Astrocyte of the spinal cord (primary cell): ENCODE measurements around the gene CCDC18.

Experiments used
- DNase-seq: peaks from one replicate; pipeline ENCODE4 v3.0.0; 2011; ENCODE audit warnings: low read depth, low spot score
- H3K4me3 ChIP-seq: 2 replicates; pipeline ENCODE4 v1.5.1; 2011; ENCODE audit warnings: low read depth, mild to moderate bottlenecking, low read length, moderate library complexity
- CTCF ChIP-seq: IDR thresholded peaks from 2 replicates; pipeline ENCODE4 v1.5.1; 2012; ENCODE audit warnings: low read depth, mild to moderate bottlenecking, low read length, inconsistent platforms
- in situ Hi-C: cut with HindIII; loops from 2 replicates; pipeline ENCODE4 v1.10.0; 2017; ENCODE audit warnings: low sequenced_read_pairs

Gene CCDC18

GRCh38 chr1:93142161-93142560, 38.4 kb upstream of the CCDC18 start:
- in situ Hi-C loops: no loop called here
- no peak for DNase-seq
- H3K4me3 ChIP-seq: no peak overlapping the region
- no peak for TF ChIP-seq CTCF

- no peak for TF ChIP-seq CTCF
- in situ Hi-C loops: no loop called here
- H3K4me3 ChIP-seq: no peak overlapping the region
- peak; percentile 20 for DNase-seq
Observed at GRCh38 chr1:93143136-93143535, 37.4 kb upstream of the CCDC18 start.

- in situ Hi-C loops: no loop called here
- no peak for DNase-seq
- TF ChIP-seq CTCF: no peak
- no peak overlapping the region for H3K4me3 ChIP-seq
Observed at GRCh38 chr1:93143769-93144168, 36.8 kb upstream of the CCDC18 start.

GRCh38 chr1:93148001-93148400, 32.5 kb upstream of the CCDC18 start:
- no peak overlapping the region for H3K4me3 ChIP-seq
- DNase-seq: peak; percentile 37
- in situ Hi-C loops: no loop called here
- TF ChIP-seq CTCF: no peak

- in situ Hi-C loops: no loop called here
- no peak overlapping the region for H3K4me3 ChIP-seq
- TF ChIP-seq CTCF: no peak
- DNase-seq: no peak
Observed at GRCh38 chr1:93150729-93151128, 29.8 kb upstream of the CCDC18 start.

GRCh38 chr1:93151474-93151873, 29.1 kb upstream of the CCDC18 start:
- no peak overlapping the region for H3K4me3 ChIP-seq
- DNase-seq: no peak
- no peak for TF ChIP-seq CTCF
- in situ Hi-C loops: no loop called here

GRCh38 chr1:93152835-93153234, 27.7 kb upstream of the CCDC18 start:
- TF ChIP-seq CTCF: no peak
- DNase-seq: no peak
- no peak overlapping the region for H3K4me3 ChIP-seq
- in situ Hi-C loops: no loop called here
